HL-60 (cell line): ENCODE results near the gene KCNH5.

Source experiments
- DNase-seq, 2 experiments: peaks; one replicate each; pipeline ENCODE4 v3.0.0-alpha.2; 2010 to 2020; ENCODE audit warnings: low read depth in 1 of 2, low spot score in 1 of 2
- H3K27ac ChIP-seq: fragments of 250-450 bp; sonication (Bioruptor Pico); replicated peaks from 2 replicates; pipeline ENCODE4 v1.5.1; 2020; ENCODE audit warnings: mild to moderate bottlenecking, moderate library complexity
- H3K27me3 ChIP-seq: fragments of 250-450 bp; sonication (Bioruptor Pico); 2 replicates; pipeline ENCODE4 v1.5.1; 2021; ENCODE audit warnings: mild to moderate bottlenecking, moderate library complexity; ENCODE audit not compliant: insufficient read depth, poor library complexity, severe bottlenecking
- H3K4me3 ChIP-seq: replicated peaks from 2 replicates; pipeline ENCODE4 v1.5.1; 2011; ENCODE audit warnings: mild to moderate bottlenecking, control low read depth, low read length; ENCODE audit not compliant: insufficient read depth
- CTCF ChIP-seq: IDR thresholded peaks from one replicate; pipeline ENCODE4 v1.5.1; 2011; ENCODE audit warnings: low read length, control low read depth, inconsistent platforms; ENCODE audit not compliant: insufficient read depth
- GABPA ChIP-seq: IDR thresholded peaks from 2 replicates; pipeline ENCODE4 v1.6.1; 2012; ENCODE audit warnings: low read depth
- POLR2AphosphoS5 ChIP-seq: IDR thresholded peaks from 2 replicates; pipeline ENCODE4 v1.6.1; 2012; ENCODE audit warnings: low read depth
- REST ChIP-seq: IDR thresholded peaks from 2 replicates; pipeline ENCODE4 v1.6.1; 2012; ENCODE audit warnings: low read depth; ENCODE audit not compliant: insufficient replicate concordance
- SPI1 ChIP-seq: IDR thresholded peaks from 2 replicates; pipeline ENCODE4 v1.6.1; 2012; ENCODE audit warnings: low read depth, mild to moderate bottlenecking, borderline replicate concordance

The KCNH5 gene

GRCh38 chr14:62889364-62889763 is 155.9 kb downstream of the KCNH5 start:
- no peaks in the 10 kb centered on the region for H3K27me3 ChIP-seq
- DNase-seq: no peak
- no peak overlapping the region for H3K4me3 ChIP-seq
- no peak overlapping the region for H3K27ac ChIP-seq
- TF ChIP-seq CTCF (no peak), REST (no peak), SPI1 (no peak), GABPA (no peak), POLR2AphosphoS5 (no peak)

- no peaks in the 10 kb centered on the region for H3K27me3 ChIP-seq
- H3K4me3 ChIP-seq: no peak overlapping the region
- no peak for DNase-seq
- H3K27ac ChIP-seq: no peak overlapping the region
- TF ChIP-seq CTCF (no peak), REST (no peak), GABPA (no peak), SPI1 (no peak), POLR2AphosphoS5 (no peak)
These were observed 158.8 kb downstream of the KCNH5 start for GRCh38 chr14:62886461-62886860.

GRCh38 chr14:62885451-62885850 is 159.8 kb downstream of the KCNH5 start:
- no peak overlapping the region for H3K4me3 ChIP-seq
- no peak for DNase-seq
- no peaks in the 10 kb centered on the region for H3K27me3 ChIP-seq
- no peak for TF ChIP-seq POLR2AphosphoS5
- TF ChIP-seq GABPA: no peak
- no peak for TF ChIP-seq CTCF
- no peak for TF ChIP-seq REST
- TF ChIP-seq SPI1: no peak
- no peak overlapping the region for H3K27ac ChIP-seq
